ENCODE measurements around the gene NUP205. TPM values are rescaled to one million over a fixed set of nuclear protein-coding genes. Genes with fewer than 3 reads are reported as not detected.

The NUP205 gene
- total and polyA plus RNA-seq, 2 of the 13 experiments (the other 11 are each of a cell fraction or from before 2014, with no cell fraction given), result 46.2 to 87.2 TPM

GRCh38 chr7:135662123-135662372 lies 104.3 kb downstream of the NUP205 start:
- peak overlapping the region; percentile 81 to 96 (median 84); a peak in 5 of 6 replicates for H3K4me3 ChIP-seq (replicated peaks in 1 of 3; ENCODE audit: insufficient read depth in 1 of 3, low read depth in 2 of 3, low read length in 3 of 3)
- H3K9me3 ChIP-seq (ENCODE audit: low read length), result no peaks in the 10 kb centered on the region
- intact Hi-C loops (cut with micrococcal nuclease; ENCODE audit: unreplicated experiment), result loop anchor here (1.0 kb wide), 1 partner anchor 45 kb away; no protein-coding TSS in a partner anchor
- ChIA-PET CTCF (ENCODE audit: low intra/inter-chr PET ratio, low total read pairs) (no interaction called here), POLR2A (interaction anchor here (0.7 to 1.1 kb wide), 2 partner anchors 9 to 338 kb away, joined by 3 to 5 read pairs; no protein-coding TSS in a partner anchor)
- DNase-seq (ENCODE audit: low spot score) (no peak), FAIRE-seq (no peak), ATAC-seq (no peak)
- H4K20me1 ChIP-seq (ENCODE audit: insufficient read depth, low read length), result no peaks in the 10 kb centered on the region
- H3K79me2 ChIP-seq (ENCODE audit: insufficient read depth, low read length), result peaks cover 32% of the 10 kb centered on the region
- H2AFZ ChIP-seq (ENCODE audit: low read length), result peak overlapping the region; percentile 72
- BruUV-seq (replicated peaks), result no TSS peak
- in situ Hi-C loops (cut with HindIII; ENCODE audit: extremely low pct_ligation_motif_present, low pct_unique_long_range_greater_than_20kb), result no loop called here
- peak overlapping the region; percentile 85 for H3K9ac ChIP-seq (ENCODE audit: insufficient read depth, low read depth, low read length)
- peak overlapping the region; percentile 92 for H3K4me2 ChIP-seq (ENCODE audit: low read depth, low read length)
- peak overlapping the region; percentile 79 for H3K27ac ChIP-seq (ENCODE audit: extremely low read length, insufficient read depth, low read length)
- peaks cover 44% of the 10 kb centered on the region for H3K4me1 ChIP-seq (ENCODE audit: insufficient read depth, low read length)
- no peaks in the 10 kb centered on the region; a peak in 1 of 5 replicates for H3K27me3 ChIP-seq (ENCODE audit: control insufficient read depth in 1 of 2, insufficient read depth in 2 of 2, low read length in 2 of 2)
- 0% methylated on average over 10 of the region's 17 CpGs for WGBS (ENCODE audit: low lambda C conversion rate)
- H3K36me3 ChIP-seq (replicated peaks in 1 of 2; ENCODE audit: control insufficient read depth in 1 of 2, insufficient read depth in 2 of 2, low read length in 2 of 2), result no peaks in the 10 kb centered on the region
- no peak for TF ChIP-seq TGIF2 (CRISPR knock-in tag; IDR thresholded peaks at IDR 0.05)
- TF ChIP-seq SETDB1 (CRISPR knock-in tag; IDR thresholded peaks at IDR 0.05; ENCODE audit: borderline replicate concordance), result no peak
- TF ChIP-seq HNF4G (IDR thresholded peaks at IDR 0.05; ENCODE audit: borderline replicate concordance, low read depth, low read length), result no peak
- no peak for TF ChIP-seq HNF4G (CRISPR knock-in tag; IDR thresholded peaks at IDR 0.05; ENCODE audit: borderline replicate concordance, low read depth)
- no peak for TF ChIP-seq RORA (CRISPR knock-in tag; IDR thresholded peaks at IDR 0.05)
- no peak for TF ChIP-seq SKIL (CRISPR knock-in tag; IDR thresholded peaks at IDR 0.05; ENCODE audit: borderline replicate concordance)
- TF ChIP-seq RAD51 (IDR thresholded peaks at IDR 0.05; ENCODE audit: borderline replicate concordance), result no peak
- 0 out of 2 replicates have a peak, but pooled peaks have one; percentile 30 for TF ChIP-seq FOXC1 (CRISPR knock-in tag; IDR thresholded peaks at IDR 0.05; ENCODE audit: borderline replicate concordance)
- TF ChIP-seq HDAC2 (CRISPR knock-in tag; IDR thresholded peaks at IDR 0.05), result no peak
- 0 out of 2 replicates have a peak, but pooled peaks have one; percentile 32 for TF ChIP-seq ZBTB42 (CRISPR knock-in tag; IDR thresholded peaks at IDR 0.05)
- peak; percentile 45; the same call in 1 of the 2 replicates for TF ChIP-seq ATF6 (CRISPR knock-in tag; conservative IDR thresholded peaks at IDR 0.05)
- no peak for TF ChIP-seq ZNF646 (CRISPR knock-in tag; IDR thresholded peaks at IDR 0.05)
- no peak for TF ChIP-seq KLF12 (CRISPR knock-in tag; IDR thresholded peaks at IDR 0.05; ENCODE audit: borderline replicate concordance)
- TF ChIP-seq TEF (CRISPR knock-in tag; IDR thresholded peaks at IDR 0.05), result 0 out of 2 replicates have a peak, but pooled peaks have one; percentile 1

Data from HepG2 (cell line).